ENCODE results near the gene PLN. TPM values are rescaled to one million over a fixed set of nuclear protein-coding genes. Genes with fewer than 3 reads are reported as not detected.

Gene PLN
- total RNA-seq, 2 donors from 2014 or later: 13.3 to 23.5 TPM

- H3K27me3 ChIP-seq (replicated peaks; ENCODE audit: insufficient read depth): no peaks in the 10 kb centered on the region
- no peaks in the 10 kb centered on the region for H3K36me3 ChIP-seq
- no peak overlapping the region for H3K4me3 ChIP-seq
- TF ChIP-seq POLR2A (IDR thresholded peaks at IDR 0.05) (no peak), CTCF (IDR thresholded peaks at IDR 0.05) (no peak), POLR2AphosphoS5 (IDR thresholded peaks at IDR 0.05) (no peak)
- no peak for DNase-seq (ENCODE audit: low spot score)
- H3K27ac ChIP-seq: no peak overlapping the region
- H3K4me1 ChIP-seq (replicated peaks): no peaks in the 10 kb centered on the region
- 90% methylated on average over 4 of the region's 4 CpGs for WGBS
- no peaks in the 10 kb centered on the region for H3K9me3 ChIP-seq
- intact Hi-C loops (cut with DNase I): loop anchor here (5.0 kb wide), 1 partner anchor 40 kb away; no protein-coding TSS in a partner anchor
Observed at GRCh38 chr6:118511930-118512715, 36.0 kb upstream of the PLN start.

- Histone ChIP-seq H3K4me1 (replicated peaks) (no peaks in the 10 kb centered on the region), H3K9me3 (no peaks in the 10 kb centered on the region), H3K36me3 (no peaks in the 10 kb centered on the region), H3K27ac (no peak overlapping the region), H3K4me3 (no peak overlapping the region), H3K27me3 (replicated peaks; ENCODE audit: insufficient read depth) (no peaks in the 10 kb centered on the region)
- WGBS: 77% methylated on average over 3 of the region's 3 CpGs
- intact Hi-C loops (cut with DNase I): loop anchor here (5.0 kb wide), 1 partner anchor 38 kb away; no protein-coding TSS in a partner anchor
- no peak for TF ChIP-seq POLR2AphosphoS5 (IDR thresholded peaks at IDR 0.05)
- no peak for TF ChIP-seq POLR2A (IDR thresholded peaks at IDR 0.05)
- no peak for TF ChIP-seq CTCF (IDR thresholded peaks at IDR 0.05)
- DNase-seq (ENCODE audit: low spot score): no peak
Observed at GRCh38 chr6:118514689-118515088, 33.4 kb upstream of the PLN start.

- no peak overlapping the region for H3K4me3 ChIP-seq
- 95% methylated on average over 4 of the region's 4 CpGs for WGBS
- H3K27me3 ChIP-seq (replicated peaks; ENCODE audit: insufficient read depth): no peaks in the 10 kb centered on the region
- no peak for DNase-seq (ENCODE audit: low spot score)
- TF ChIP-seq CTCF (IDR thresholded peaks at IDR 0.05): no peak
- no peak for TF ChIP-seq POLR2AphosphoS5 (IDR thresholded peaks at IDR 0.05)
- no peak for TF ChIP-seq POLR2A (IDR thresholded peaks at IDR 0.05)
- no peak overlapping the region for H3K27ac ChIP-seq
- intact Hi-C loops (cut with DNase I): no loop called here
- H3K9me3 ChIP-seq: no peaks in the 10 kb centered on the region
- H3K36me3 ChIP-seq: no peaks in the 10 kb centered on the region
- no peaks in the 10 kb centered on the region for H3K4me1 ChIP-seq (replicated peaks)
Observed at GRCh38 chr6:118522422-118522821, 25.7 kb upstream of the PLN start.

GRCh38 chr6:118523216-118523615 is 24.9 kb upstream of the PLN start:
- Histone ChIP-seq H3K4me1 (replicated peaks) (no peaks in the 10 kb centered on the region), H3K27me3 (replicated peaks; ENCODE audit: insufficient read depth) (no peaks in the 10 kb centered on the region), H3K4me3 (no peak overlapping the region), H3K36me3 (no peaks in the 10 kb centered on the region), H3K9me3 (no peaks in the 10 kb centered on the region), H3K27ac (no peak overlapping the region)
- intact Hi-C loops (cut with DNase I): no loop called here
- 91% methylated on average over 5 of the region's 5 CpGs for WGBS
- TF ChIP-seq POLR2A (IDR thresholded peaks at IDR 0.05) (no peak), CTCF (IDR thresholded peaks at IDR 0.05) (no peak), POLR2AphosphoS5 (IDR thresholded peaks at IDR 0.05) (no peak)
- DNase-seq (ENCODE audit: low spot score): no peak

- no peaks in the 10 kb centered on the region for H3K4me1 ChIP-seq (replicated peaks)
- H3K27ac ChIP-seq: no peak overlapping the region
- DNase-seq (ENCODE audit: low spot score): no peak
- 82% methylated on average over 2 of the region's 2 CpGs for WGBS
- no peaks in the 10 kb centered on the region for H3K9me3 ChIP-seq
- H3K4me3 ChIP-seq: no peak overlapping the region
- no peaks in the 10 kb centered on the region for H3K27me3 ChIP-seq (replicated peaks; ENCODE audit: insufficient read depth)
- H3K36me3 ChIP-seq: no peaks in the 10 kb centered on the region
- intact Hi-C loops (cut with DNase I): no loop called here
- TF ChIP-seq POLR2A (IDR thresholded peaks at IDR 0.05) (no peak), CTCF (IDR thresholded peaks at IDR 0.05) (no peak), POLR2AphosphoS5 (IDR thresholded peaks at IDR 0.05) (no peak)
Observed at GRCh38 chr6:118524686-118525085, 23.4 kb upstream of the PLN start.

Measured in prostate gland (tissue), 2 donors.